C4-2B (cell line): ENCODE measurements around the gene PDE4D.
A peak's percentile ranks its signal among the peaks of the same experiment; 100 is the strongest.

Experiments used
- H3K27ac ChIP-seq: fragments of 450-650 bp; 2 replicates; pipeline ENCODE4 v1.5.1; 2017
- CTCF ChIP-seq: fragments of 450-650 bp; conservative IDR thresholded peaks from 2 replicates; pipeline ENCODE4 v1.5.1; 2017; ENCODE audit warnings: mild to moderate bottlenecking
- ZFX ChIP-seq: fragments of 450-650 bp; IDR thresholded peaks from 2 replicates; pipeline ENCODE4 v1.6.1; 2017

PDE4D gene

GRCh38 chr5:59893429-59894227 lies at the start of gene PDE4D:
TSS of gene PDE4D (minus strand) at chr5:59893726.
- no peak within 1 kb of the TSS for H3K27ac ChIP-seq
- TF ChIP-seq ZFX (no peak), CTCF (peak; percentile 24; the same call in 1 of the 2 replicates)

GRCh38 chr5:59937633-59938032 lies 44.1 kb upstream of the PDE4D start:
- no peak for TF ChIP-seq ZFX
- TF ChIP-seq CTCF = no peak
- H3K27ac ChIP-seq = no peak overlapping the region

GRCh38 chr5:59923465-59923864 lies 29.9 kb upstream of the PDE4D start:
- H3K27ac ChIP-seq = no peak overlapping the region
- TF ChIP-seq CTCF (no peak), ZFX (no peak)

GRCh38 chr5:59922220-59922619 lies 28.7 kb upstream of the PDE4D start:
- no peak overlapping the region for H3K27ac ChIP-seq
- TF ChIP-seq ZFX = no peak
- TF ChIP-seq CTCF = no peak

- TF ChIP-seq CTCF (no peak), ZFX (no peak)
- no peak overlapping the region for H3K27ac ChIP-seq
Measured at GRCh38 chr5:59921816-59922215, 28.3 kb upstream of the PDE4D start.

- no peak overlapping the region for H3K27ac ChIP-seq
- TF ChIP-seq CTCF = no peak
Measured at GRCh38 chr5:59919484-59919883, 26.0 kb upstream of the PDE4D start.

GRCh38 chr5:59917121-59917520 lies 23.6 kb upstream of the PDE4D start:
- no peak for TF ChIP-seq CTCF
- TF ChIP-seq ZFX = no peak
- H3K27ac ChIP-seq = no peak overlapping the region
